Type B pancreatic cell (in vitro differentiated cells): ENCODE data around the gene RELCH. TPM values are rescaled to one million over a fixed set of nuclear protein-coding genes. Genes with fewer than 3 reads are reported as not detected.

Experiments
- DNase-seq: peaks from one replicate; pipeline ENCODE4 v3.0.0; 2021; ENCODE audit warnings: mixed read lengths; ENCODE audit not compliant: unreplicated experiment; ENCODE audit errors: extremely low spot score
- H3K27ac Mint-ChIP-seq: 2 replicates; pipeline ENCODE4 v1.8.0; 2021; ENCODE audit warnings: mild to moderate bottlenecking, mixed read lengths
- H3K27me3 Mint-ChIP-seq: 2 replicates; pipeline ENCODE4 v1.8.0; 2021; ENCODE audit warnings: mixed read lengths
- H3K36me3 Mint-ChIP-seq: 2 replicates; pipeline ENCODE4 v1.8.0; 2021; ENCODE audit warnings: mixed read lengths
- H3K4me1 Mint-ChIP-seq: one replicate; pipeline ENCODE4 v1.8.0; 2021; ENCODE audit warnings: mixed read lengths; ENCODE audit not compliant: unreplicated experiment
- H3K4me3 Mint-ChIP-seq: 2 replicates; pipeline ENCODE4 v1.8.0; 2021; ENCODE audit warnings: mild to moderate bottlenecking, mixed read lengths
- H3K9me3 Mint-ChIP-seq: 2 replicates; pipeline ENCODE4 v1.8.0; 2021; ENCODE audit warnings: mixed read lengths
- CTCF ChIP-seq: fragments of 200-600 bp; sonication (generic); conservative IDR thresholded peaks from 2 replicates; pipeline ENCODE4 v1.5.0; 2021; ENCODE audit warnings: antibody characterized with exemption, mild to moderate bottlenecking
- total RNA-seq: library from RNA; stranded (reverse); gene quantifications from 2 replicates; pipeline ENCODE4 v1.2.1, GENCODE V29; 2021; ENCODE audit warnings: low replicate concordance

The RELCH gene
- total RNA-seq, 1 donor from 2014 or later = 27.4 TPM

DNA sequence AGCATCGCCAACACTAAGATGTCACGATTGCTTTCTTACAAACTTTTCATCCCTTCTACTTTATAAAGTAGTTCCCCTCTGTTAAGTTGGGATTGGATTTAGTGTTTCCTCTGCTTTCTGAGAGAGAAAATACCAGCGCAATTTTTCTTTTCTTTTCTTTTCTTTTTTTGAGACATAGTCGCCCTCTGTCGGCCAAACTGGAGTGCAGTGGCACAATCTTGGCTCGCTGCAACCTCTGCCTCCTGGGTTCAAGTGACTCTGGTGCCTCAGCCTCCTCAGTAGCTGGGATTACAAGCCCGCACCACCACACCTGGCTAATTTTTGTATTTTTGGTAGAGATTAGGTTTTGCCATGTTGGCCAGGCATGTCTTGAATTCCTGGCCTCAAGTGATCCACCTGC is 9.0 kb downstream of the RELCH start:
- no peak overlapping the region for H3K27ac Mint-ChIP-seq
- H3K9me3 Mint-ChIP-seq = no peaks in the 10 kb centered on the region
- TF ChIP-seq CTCF = peak; percentile 53
- H3K4me3 Mint-ChIP-seq = no peak overlapping the region
- no peak for DNase-seq
- H3K4me1 Mint-ChIP-seq = peaks cover 16% of the 10 kb centered on the region
- H3K27me3 Mint-ChIP-seq = no peaks in the 10 kb centered on the region
- H3K36me3 Mint-ChIP-seq = peaks cover 18% of the 10 kb centered on the region

- Mint-ChIP-seq H3K9me3 (no peaks in the 10 kb centered on the region), H3K4me1 (peaks cover 12% of the 10 kb centered on the region), H3K4me3 (no peak overlapping the region), H3K27me3 (no peaks in the 10 kb centered on the region), H3K36me3 (peaks cover 13% of the 10 kb centered on the region), H3K27ac (peak overlapping the region; percentile 19)
- no peak for TF ChIP-seq CTCF
- DNase-seq = no peak
Observed at GRCh38 chr18:62196980-62197379, 9.9 kb downstream of the RELCH start.

DNA sequence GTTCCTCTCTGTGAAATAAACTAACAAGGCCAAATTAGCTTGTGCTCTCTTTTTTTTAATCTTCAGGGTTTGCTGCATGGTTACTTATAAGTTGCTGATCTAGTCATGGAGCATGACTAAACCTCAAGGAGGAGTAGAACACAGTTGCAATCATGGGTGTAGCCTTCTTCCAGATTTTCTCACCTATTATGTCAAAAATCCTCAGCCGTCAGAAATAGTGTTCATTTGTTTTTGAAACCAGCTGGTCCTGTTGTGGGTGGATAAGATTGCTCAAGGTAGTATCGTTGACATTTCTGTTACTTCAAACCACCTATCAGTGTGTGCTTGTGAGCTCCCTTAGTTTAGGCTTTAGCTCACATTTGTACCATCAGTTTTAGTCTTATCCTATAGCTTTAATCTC is 11.2 kb downstream of the RELCH start:
- H3K27me3 Mint-ChIP-seq = no peaks in the 10 kb centered on the region
- no peak for TF ChIP-seq CTCF
- DNase-seq = no peak
- H3K9me3 Mint-ChIP-seq = peaks cover 4% of the 10 kb centered on the region
- H3K27ac Mint-ChIP-seq = peak overlapping the region; percentile 83
- peak overlapping the region; percentile 5 for H3K4me3 Mint-ChIP-seq
- H3K4me1 Mint-ChIP-seq = peaks cover 12% of the 10 kb centered on the region
- H3K36me3 Mint-ChIP-seq = peaks cover 4% of the 10 kb centered on the region

DNA sequence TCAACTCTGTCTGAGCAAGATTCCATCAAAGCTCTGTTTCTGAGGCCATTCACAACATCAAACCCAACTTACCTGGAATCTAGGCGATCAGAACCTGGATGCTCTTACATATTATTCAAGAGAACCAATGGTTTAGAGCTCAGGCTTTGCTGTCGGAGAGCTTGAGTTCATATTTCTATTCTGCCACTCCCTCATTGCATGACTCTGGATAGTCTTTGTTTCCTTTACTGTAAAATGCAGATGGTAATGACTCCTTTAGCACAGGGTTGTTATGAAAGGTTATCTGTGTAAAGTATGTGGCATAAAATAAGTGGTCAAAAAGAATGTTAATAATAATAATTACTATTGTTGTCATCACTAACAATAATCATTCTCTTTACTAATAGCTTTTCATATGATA is 12.6 kb downstream of the RELCH start:
- H3K36me3 Mint-ChIP-seq = peaks cover 4% of the 10 kb centered on the region
- peaks cover 4% of the 10 kb centered on the region for H3K9me3 Mint-ChIP-seq
- H3K27ac Mint-ChIP-seq = peak overlapping the region; percentile 90
- no peak for DNase-seq
- H3K4me3 Mint-ChIP-seq = peak overlapping the region; percentile 47
- TF ChIP-seq CTCF = no peak
- H3K27me3 Mint-ChIP-seq = no peaks in the 10 kb centered on the region
- H3K4me1 Mint-ChIP-seq = peaks cover 12% of the 10 kb centered on the region

DNA sequence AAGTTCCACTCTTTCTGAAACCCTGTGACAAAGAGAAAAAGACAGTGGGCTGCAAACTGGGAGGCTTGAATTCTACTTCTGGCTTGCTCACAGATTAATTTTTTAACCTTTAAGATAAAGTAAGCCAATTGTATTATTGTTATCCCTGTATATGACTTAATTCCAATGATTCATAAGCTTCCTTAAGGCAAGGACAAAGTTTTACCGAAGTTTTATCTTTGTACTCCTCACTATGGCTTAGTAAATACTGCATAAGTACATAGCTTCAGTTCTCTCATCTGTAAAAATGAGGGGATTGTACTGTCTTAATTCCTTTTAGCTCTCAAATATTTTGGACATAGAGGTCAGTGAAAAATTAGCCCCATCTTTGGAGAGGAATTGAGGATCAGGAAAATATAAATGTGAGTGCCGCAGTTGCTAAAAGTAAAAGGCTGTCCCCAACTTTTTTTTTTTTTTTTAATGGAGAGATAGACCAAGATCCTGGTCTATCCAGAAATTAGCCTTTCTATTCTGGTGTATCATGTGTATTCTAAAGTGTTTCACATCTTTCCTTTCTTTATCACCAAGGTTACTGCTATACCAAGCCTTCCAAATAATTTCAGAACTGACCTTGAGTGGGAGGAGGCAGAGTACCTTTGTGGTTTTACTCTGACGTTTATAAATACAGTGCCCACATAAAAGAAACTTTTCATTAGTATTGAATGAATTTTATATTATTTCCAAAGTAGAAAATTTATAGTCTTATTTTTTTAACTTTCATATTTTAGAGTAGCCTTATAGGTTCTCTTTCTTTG is 13.3 kb downstream of the RELCH start:
- TF ChIP-seq CTCF = no peak
- no peak for DNase-seq
- H3K4me3 Mint-ChIP-seq = no peak overlapping the region
- H3K36me3 Mint-ChIP-seq = peaks cover 1% of the 10 kb centered on the region
- H3K27ac Mint-ChIP-seq = peak overlapping the region; percentile 90
- H3K27me3 Mint-ChIP-seq = no peaks in the 10 kb centered on the region
- peaks cover 4% of the 10 kb centered on the region for H3K9me3 Mint-ChIP-seq
- peaks cover 12% of the 10 kb centered on the region for H3K4me1 Mint-ChIP-seq
